Ramos (cell line): ENCODE results near the gene FAM210A.
"Not testable (repeated sequence)": the region's sequence is repeated elsewhere in the genome, so short reads cannot be mapped to it uniquely, and the experiment has no call there.

Experiments used
- in situ Hi-C: fragments of 300-500 bp; cut with MboI; formaldehyde crosslinking; loops from one replicate; pipeline ENCODE4 v1.14.3; 2022; ENCODE audit warnings: low sequenced_read_pairs; ENCODE audit not compliant: unreplicated experiment

FAM210A gene

DNA sequence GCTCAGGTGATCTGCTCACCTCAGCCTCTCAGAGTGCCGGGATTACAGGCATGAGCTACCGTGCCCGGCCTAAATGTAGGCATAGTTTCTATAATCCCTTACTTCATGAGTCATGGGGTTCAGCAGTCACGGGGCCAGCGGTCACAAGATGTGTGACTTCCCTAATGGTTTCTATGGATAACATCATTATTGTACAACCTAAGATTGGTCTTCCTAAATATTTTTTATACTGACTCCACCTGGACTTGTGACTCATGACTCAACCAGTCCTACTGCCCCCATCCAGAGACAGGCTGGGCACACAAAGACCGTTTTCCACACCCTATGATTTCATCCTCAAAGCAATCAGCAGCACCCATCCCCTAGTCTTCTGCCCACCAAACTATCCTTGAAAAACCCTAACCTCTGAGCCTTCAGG lies 15.9 kb downstream of the FAM210A start:
- in situ Hi-C loops = loop anchor here (10.0 kb wide), 1 partner anchor 256 kb away; no protein-coding TSS in a partner anchor

DNA sequence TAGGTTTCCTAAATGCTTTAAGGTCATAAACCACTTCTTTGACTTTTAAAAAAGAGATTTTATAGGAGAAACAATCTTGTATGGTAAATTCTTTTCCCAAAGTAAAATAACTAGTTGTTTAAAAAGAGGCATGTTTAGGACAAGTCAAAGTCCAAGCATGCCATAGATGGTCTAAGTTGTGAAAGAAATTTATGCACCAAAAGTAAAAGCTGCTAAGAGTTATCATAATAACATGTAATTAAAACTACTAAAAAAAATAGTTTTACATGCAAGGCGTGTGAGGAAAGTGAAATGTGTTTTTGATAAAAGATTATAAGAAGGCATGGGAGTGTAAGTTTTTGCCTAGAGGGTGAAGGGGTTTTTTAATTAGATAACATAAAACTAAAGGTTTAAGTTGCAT lies 22.5 kb downstream of the FAM210A start:
- in situ Hi-C loops = no loop called here

DNA sequence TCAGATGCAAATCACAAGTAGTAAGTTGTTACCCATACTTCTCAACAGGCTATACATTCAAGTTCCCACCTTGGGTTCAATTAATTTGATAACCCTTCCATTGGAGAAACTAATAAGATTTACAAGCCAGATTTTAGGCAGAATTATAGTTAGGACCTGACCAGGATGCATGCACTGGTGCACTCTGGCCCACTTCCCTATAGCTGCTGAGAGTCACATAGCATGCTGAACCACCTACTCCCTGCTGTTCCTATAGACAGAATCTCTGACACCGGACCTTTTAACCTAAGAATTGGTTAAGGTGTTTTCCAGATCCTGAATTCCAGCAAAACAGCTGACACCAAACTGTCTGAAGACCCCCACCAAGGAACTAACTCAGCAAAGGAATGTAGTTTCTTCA lies 26.2 kb downstream of the FAM210A start:
- in situ Hi-C loops = no loop called here

DNA sequence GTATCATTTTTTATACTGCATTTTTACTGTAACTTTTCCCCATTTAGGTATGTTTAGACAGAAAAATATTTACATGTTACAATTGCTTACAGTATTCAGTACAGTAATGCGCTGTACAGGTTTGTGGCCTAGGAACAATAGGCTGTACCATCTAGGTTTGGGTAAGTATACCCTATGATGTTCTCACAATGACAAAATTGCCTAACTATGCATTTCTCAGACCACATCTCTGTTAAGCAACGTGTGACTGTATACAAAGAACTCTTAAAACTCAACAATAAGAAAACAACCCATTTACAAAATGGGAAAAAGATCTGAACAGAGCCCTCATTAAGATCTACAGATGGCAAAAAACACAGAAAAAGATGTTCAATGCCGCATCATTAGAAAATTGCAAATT lies 29.4 kb downstream of the FAM210A start:
- in situ Hi-C loops = no loop called here

DNA sequence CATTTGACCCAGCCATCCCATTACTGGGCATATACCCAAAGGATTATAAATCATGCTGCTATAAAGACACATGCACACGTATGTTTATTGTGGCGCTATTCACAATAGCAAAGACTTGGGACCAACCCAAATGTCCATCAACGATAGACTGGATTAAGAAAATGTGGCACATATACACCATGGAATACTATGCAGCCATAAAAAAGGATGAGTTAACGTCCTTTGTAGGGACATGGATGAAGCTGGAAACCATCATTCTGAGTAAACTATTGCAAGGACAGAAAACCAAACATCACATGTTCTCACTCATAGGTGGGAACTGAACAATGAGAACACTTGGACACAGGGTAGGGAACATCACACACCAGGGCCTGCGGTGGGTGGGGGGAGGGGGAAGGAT lies 31.0 kb downstream of the FAM210A start:
- in situ Hi-C loops = not testable (repeated sequence)

DNA sequence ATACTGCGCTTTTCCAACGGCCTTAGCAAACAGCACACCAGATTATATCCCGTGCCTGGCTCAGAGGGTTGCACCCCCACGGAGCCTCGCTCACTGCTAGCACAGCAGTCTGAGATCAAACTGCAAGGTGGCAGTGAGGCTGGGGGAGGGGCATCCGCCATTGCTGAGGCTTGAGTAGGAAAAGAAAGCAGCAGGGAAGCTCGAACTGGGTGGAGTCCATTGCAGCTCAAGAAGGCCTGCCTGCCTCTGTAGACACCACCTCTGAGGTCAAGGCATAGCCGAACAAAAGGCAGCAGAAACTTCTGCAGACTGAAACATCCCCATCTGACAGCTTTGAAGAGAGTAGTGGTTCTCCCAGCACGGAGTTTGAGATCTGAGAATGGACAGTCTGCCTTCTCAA lies 36.3 kb downstream of the FAM210A start:
- in situ Hi-C loops = not testable (repeated sequence)

DNA sequence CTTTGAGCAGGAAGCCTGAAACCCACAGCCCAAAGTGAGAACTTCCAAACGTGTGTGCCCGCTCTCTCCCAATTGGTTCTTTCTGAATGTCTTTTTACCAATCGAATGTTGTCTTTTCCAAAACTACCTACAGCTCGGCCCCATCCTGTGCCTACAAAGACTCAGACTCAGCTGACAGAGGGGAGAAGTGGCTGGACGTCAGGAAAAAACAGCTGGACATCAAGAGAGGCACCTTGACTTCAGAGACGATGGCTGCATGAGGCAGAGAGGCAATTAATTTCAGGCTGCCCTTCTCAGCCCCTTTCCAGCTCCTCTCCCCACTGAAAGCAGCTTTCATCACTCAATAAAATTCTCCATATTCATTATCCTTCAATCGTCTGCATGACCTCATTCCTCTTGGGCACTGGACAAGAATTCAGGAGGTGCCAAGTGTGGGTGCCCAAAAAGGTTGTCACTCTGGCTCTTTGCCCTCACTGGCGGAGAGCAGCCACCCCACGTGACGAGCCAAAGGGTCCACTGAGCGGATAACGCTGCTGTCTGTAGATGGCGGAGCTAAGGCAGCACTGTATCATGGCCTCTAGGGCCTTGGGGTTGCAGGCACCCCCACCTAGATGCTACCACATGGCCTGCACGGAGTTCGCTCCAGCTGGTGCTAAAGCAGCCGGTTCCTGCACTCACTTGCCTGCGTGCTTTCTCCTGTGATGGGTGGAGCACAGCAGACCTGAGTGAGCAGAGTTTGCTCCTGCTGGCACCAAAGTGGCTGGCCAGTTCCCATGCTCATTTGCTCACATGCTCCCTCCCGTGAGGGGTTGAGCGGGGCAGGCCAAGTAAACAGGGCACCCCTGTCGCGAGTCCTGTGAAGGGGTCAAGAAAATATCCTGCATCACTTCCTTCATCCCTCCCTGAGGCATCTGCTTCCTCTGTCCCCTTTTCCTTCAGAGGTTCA lies 37.9 kb downstream of the FAM210A start:
- in situ Hi-C loops = no loop called here

DNA sequence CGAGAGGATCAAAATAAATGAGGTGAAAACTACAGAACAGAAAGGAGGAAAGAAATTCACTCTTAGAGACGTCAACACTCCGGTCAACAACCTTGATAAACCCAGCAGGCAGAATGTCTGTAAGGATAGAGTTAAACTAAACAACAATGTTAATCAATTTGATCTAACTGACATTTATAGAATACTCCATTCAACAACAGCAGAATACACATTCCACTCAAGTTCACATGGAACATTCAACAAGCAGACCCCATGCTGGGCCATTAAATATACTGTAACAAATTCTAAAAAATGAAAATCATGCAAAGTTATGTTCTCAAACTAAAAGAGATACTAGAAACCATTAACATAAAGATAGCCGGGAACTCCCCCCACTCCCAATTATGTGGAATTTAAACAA lies 41.8 kb downstream of the FAM210A start:
- in situ Hi-C loops = no loop called here

DNA sequence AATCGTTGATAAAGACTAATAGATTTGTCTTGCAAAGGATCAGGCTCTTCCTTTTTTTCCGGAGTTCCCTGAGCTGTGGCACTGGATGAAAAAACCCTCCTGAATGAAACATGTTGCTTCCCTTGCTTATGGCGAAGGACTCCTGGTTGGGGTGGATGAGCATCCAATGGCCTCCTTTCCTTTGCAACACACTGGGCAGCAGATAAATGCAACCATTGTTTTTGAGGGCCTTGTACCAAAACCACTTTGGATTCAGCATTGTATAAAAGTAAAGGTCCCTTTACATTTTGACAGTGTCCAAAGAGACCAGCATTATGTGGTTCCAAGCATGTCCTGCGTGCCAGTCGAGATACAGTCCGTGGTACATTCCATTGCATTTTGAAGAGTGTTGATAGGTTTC lies 44.7 kb downstream of the FAM210A start:
- in situ Hi-C loops = no loop called here

DNA sequence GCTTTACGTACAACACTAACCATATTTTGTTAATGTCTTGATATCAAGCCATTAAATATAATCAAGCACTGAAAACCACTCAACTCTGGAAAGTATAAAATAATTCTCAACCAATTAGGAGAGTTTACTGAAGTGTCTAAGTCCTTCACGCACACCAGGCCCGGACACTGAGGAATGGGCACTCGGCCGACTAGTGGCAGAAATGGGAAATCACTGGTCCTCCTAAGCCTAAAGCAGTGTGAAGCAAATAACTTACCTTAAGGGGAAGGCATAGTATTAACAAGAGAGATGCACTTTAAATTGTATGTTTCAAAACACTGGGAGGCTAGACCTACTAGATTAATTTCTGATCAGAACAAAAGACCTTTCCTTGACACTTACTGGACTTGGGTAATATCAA lies 45.7 kb downstream of the FAM210A start:
- in situ Hi-C loops = no loop called here

DNA sequence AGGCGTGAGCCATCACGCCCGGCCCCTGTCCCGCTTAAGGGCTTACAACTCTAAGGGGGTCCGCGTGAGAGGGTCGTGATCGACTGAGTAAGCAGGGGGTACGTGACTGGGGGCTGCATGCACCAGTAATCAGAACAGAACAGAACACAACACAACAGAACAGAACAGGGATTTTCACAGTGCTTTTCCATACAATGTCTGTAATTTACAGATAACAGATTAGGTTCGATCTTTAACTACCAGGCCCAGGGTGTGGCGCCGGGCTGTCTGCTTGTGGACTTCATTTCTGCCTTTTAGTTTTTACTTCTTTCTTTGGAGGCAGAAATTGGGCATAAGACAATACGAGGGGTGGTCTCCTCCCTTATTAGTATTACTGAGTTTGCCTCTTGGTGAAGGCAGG lies 49.0 kb downstream of the FAM210A start:
- in situ Hi-C loops = not testable (repeated sequence)

DNA sequence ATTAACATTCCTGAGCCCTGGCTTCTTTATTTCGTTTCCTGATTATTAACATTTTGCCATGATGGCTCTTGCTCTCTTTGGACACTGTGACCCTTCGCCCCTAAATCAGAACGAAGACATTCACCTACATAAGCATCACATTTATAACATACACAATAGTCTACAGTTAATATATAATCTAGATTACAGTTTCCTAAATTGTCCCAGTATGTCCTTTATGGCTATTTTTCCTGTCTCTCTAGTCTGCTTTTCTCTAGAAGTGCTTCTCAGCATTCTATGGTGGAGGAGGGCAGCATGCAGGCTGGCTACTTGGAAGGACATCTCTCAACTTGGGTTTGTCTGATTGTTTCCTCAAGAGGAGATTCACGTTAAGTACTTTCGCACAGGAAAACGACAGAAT lies 49.9 kb downstream of the FAM210A start:
- in situ Hi-C loops = no loop called here

DNA sequence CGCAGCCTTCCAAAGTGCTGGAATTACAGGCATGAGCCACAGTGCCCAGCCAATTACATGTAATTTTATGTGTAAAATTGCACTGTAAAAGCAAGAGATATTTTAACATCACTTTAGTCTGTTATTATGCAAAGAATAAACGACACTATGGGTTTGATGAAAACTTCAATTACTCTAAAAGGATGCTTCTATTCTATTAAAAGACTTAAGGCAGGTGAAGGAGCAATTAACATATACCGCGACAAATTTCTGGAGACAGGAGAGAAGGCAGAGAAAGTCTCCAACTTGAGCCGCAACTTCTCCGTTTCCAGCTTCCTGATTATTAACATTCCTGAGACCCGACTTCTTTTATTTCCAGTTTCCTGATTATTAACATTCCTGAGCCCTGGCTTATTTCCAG lies 53.7 kb downstream of the FAM210A start:
- in situ Hi-C loops = no loop called here

DNA sequence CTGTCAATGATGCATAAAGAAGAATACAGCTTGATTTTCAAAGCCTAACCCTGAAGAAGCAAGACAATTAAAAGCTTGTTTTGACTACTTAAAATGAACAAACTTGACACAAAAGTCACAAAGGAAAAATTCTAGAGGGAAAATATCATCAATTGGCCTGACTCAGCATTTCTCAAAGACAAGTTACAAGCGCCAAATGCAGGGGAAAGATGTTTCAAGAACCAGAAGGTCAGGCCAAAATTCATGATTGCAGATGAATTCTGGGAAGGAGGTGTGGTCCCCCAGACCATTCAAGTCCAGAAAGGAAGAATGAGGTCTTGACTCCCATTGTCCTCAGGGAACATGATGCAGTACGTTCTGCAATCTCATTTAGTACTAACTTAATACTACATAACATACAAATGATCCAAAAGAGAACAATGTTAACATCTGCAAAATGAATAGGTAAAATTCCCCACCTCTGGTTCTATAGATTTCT lies 64.5 kb downstream of the FAM210A start:
- in situ Hi-C loops = no loop called here

DNA sequence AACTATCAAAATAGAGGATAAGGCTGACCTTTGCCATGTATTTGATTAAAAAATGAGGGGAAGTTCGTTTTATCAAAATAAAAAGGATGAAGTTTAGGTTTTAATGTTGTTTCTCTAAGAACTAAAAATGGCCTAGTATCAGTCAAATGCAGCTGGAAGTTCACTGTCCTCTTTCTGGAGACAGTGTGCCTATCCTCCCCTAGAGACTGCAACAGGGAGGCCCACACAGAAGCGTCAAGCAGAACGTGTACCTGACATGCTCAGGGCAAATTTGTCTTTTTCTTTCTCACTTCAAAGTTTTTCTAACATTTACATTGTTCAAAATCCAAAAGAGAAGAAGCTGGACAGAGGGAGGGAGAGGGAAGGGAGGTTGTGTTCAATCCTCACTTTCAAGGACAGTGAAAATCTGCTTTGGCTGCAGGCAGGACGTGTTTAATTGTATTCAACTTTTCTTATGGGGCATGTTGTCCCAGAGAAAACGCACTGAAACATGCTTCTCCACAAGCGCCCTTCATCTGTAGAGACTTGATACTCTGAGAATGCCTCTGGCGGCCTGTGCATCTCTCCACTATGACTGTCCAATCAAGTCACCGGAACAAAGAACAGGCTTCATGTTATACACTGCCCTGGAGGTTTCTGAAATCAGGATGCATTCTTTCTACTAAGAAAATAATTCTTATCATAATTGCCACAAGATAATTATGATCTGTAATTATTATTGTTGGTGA lies 65.1 kb downstream of the FAM210A start:
- in situ Hi-C loops = no loop called here

DNA sequence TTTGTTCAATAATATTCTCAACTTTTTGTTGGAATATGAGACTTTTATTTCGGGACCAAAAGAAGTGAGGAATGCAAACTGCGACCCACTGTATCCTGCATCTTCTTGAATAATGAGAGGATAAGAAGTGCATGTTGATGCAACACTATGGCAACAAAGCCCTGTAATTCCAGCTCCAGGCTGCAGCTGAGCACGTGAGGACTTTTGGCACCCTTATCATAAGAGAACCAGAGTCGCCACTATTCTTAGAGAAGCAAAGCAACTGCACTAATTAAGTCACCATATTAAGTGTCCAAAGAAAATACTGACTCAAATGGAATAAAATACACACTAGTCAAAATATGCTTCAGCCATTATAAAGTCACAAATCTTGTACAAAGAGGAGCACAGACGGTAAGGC lies 65.8 kb downstream of the FAM210A start:
- in situ Hi-C loops = no loop called here

DNA sequence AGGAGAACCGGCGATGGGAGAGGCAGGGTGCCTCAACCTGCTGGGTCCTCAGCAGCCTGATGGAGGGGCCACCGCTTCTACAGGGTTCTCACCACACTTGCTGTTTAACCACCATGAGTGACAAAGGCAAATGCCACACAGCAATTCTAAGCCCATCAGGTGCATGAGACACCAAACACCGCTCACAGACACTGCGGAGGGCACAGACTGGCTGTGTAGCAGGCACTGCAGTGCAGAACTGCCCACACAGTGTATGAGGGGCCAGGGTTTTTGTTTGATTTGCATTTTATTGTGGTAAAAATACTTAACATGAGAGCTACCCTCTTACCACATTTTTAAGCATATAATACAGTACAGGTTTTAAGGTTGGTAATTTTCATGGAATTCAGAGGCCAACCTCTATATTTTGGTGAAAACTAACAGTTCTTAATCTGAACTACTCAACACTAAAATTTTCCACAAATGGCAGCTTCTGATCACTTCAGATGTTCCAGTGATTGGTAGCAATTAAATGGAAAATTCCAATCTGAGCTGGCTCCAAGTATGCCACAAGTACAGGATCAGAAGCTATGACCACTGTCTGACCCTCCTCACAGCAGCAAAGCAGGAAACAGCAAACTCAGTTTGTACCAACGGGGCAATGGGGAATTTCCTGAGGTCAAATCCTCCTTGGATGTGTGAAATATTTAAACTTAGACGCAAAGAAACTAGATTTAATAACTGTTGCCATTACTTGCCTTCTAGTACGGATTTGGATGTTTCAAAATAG lies 67.7 kb downstream of the FAM210A start:
- in situ Hi-C loops = no loop called here

DNA sequence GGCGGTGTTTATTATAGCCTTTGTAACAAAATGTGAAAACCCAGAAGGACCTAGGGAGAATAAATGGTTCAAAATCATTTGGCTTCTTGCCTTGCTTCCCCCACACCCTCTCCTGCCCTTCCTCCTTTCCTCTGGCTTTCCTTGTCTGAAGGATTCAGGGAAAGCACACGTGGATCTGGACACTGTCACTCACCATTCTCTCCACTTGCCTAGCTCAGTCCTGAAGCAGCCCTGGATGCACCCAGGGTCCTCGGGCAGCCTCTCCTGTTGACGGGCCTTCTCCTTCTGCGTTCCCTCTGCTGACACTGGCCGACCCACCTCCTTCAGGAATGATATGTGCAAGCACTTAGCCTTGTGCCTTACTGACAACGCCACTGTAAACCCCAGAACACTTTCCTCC lies 68.4 kb downstream of the FAM210A start:
- in situ Hi-C loops = no loop called here

DNA sequence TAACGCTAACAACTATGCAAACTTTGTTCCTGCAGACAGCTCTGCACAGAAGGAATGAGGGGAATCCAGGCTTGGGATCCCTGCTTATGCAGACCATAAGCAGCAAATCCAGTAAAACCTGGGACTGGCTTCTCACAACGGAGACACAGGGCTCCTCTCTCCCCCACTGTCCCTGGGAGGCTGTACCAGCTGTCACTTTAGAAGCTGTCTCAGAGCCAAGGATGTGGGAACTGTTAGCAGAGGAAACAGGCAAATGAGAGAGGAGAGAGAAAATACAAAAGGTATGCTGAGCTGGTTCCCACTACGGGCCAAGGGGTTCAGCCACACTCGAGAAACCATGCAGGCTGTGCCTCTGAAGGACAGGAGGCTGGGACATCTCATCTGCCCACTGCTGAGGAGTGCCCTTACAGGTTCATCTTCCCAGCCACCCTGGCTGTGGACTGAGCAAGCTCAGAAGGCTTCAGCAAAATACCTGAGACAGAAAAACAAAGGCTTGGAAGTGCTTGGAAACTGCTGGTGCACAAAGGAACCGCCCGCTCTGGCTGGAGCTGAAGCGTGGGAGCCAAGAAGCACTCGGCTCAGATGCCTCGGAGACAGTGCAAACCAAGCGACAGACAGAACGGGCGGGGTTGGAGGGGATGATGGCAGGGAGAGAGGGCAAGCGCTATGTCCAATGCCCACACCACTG lies 72.5 kb downstream of the FAM210A start:
- in situ Hi-C loops = no loop called here
